Muscle of leg (tissue), 11 donors: Measurements from ENCODE around the gene WDR27. TPM values are rescaled to one million over a fixed set of nuclear protein-coding genes. Genes with fewer than 3 reads are reported as not detected.

Experiments
- DNase-seq: peaks from one replicate; pipeline ENCODE4 v3.0.0; 2013
- H3K27ac ChIP-seq: one replicate; pipeline ENCODE4 v1.5.1; 2013; ENCODE audit warnings: mild to moderate bottlenecking, low read length, control low read depth
- H3K27me3 ChIP-seq: one replicate; pipeline ENCODE4 v1.6.1; 2013; ENCODE audit warnings: low read length; ENCODE audit not compliant: control insufficient read depth, insufficient read depth
- H3K36me3 ChIP-seq: one replicate; pipeline ENCODE4 v1.6.1; 2013; ENCODE audit warnings: low read length; ENCODE audit not compliant: control insufficient read depth, insufficient read depth
- H3K4me1 ChIP-seq: one replicate; pipeline ENCODE4 v1.6.1; 2013; ENCODE audit warnings: low read length; ENCODE audit not compliant: control insufficient read depth, insufficient read depth
- H3K4me3 ChIP-seq: one replicate; pipeline ENCODE4 v1.5.1; 2013; ENCODE audit warnings: low read length, control low read depth
- H3K9me3 ChIP-seq: replicated peaks from 2 replicates; pipeline ENCODE4 v1.6.1; 2013; ENCODE audit warnings: low read depth, low read length; ENCODE audit not compliant: control insufficient read depth
- WGBS: methylation state at CpG from one replicate; pipeline ENCODE4 v1.1.5; 2013; ENCODE audit warnings: missing lambda C conversion rate; ENCODE audit not compliant: insufficient coverage; 5-methylcytosine and 5-hydroxymethylcytosine counted together
- polyA plus RNA-seq, 8 donors: library from polyadenylated mRNA; unstranded; fragments of 120-200 nt; gene quantifications; one replicate each; pipeline versions ENCODE4 v1.2.1 to v1.2.3, GENCODE V29; 2013; ENCODE audit warnings: inconsistent platforms in 1 of 8, low replicate concordance in 1 of 8; ENCODE audit not compliant: insufficient read length in 8 of 8, insufficient read depth in 1 of 8
- total RNA-seq: library from RNA; stranded (reverse); fragments of 120-200 nt; gene quantifications from one replicate; pipeline ENCODE4 v1.2.4, GENCODE V29; 2013

Gene WDR27
- total and polyA plus RNA-seq, 9 donors, result 21.5 to 49.4 (median 30.3) TPM

- WGBS, result 100% methylated on average over 3 of the region's 12 CpGs
These were observed 130.5 kb downstream of the WDR27 start for GRCh38 chr6:169571123-169571962.

GRCh38 chr6:169568314-169569087 is 133.3 kb downstream of the WDR27 start:
- no peaks in the 10 kb centered on the region for H3K4me1 ChIP-seq
- no peaks in the 10 kb centered on the region for H3K9me3 ChIP-seq
- WGBS, result 89% methylated on average over 4 of the region's 8 CpGs
- H3K36me3 ChIP-seq, result peaks cover 3% of the 10 kb centered on the region
- no peak overlapping the region for H3K27ac ChIP-seq
- no peaks in the 10 kb centered on the region for H3K27me3 ChIP-seq
- no peak overlapping the region for H3K4me3 ChIP-seq
- no peak for DNase-seq

More at GRCh38 chr6:169571123-169571962, 130.5 kb downstream of the WDR27 start:
- Histone ChIP-seq H3K27me3 (no peaks in the 10 kb centered on the region), H3K36me3 (peaks cover 5% of the 10 kb centered on the region), H3K27ac (no peak overlapping the region), H3K4me1 (no peaks in the 10 kb centered on the region), H3K4me3 (no peak overlapping the region), H3K9me3 (no peaks in the 10 kb centered on the region)
- no peak for DNase-seq

GRCh38 chr6:169567819-169568218 is 134.0 kb downstream of the WDR27 start:
- DNase-seq, result peak; percentile 39
- WGBS, result 71% methylated on average over 10 of the region's 11 CpGs
- H3K36me3 ChIP-seq, result peaks cover 3% of the 10 kb centered on the region
- no peaks in the 10 kb centered on the region for H3K4me1 ChIP-seq
- H3K27me3 ChIP-seq, result no peaks in the 10 kb centered on the region
- no peak overlapping the region for H3K4me3 ChIP-seq
- H3K9me3 ChIP-seq, result no peaks in the 10 kb centered on the region
- H3K27ac ChIP-seq, result no peak overlapping the region

GRCh38 chr6:169566961-169567750 is 134.7 kb downstream of the WDR27 start:
- H3K4me1 ChIP-seq, result no peaks in the 10 kb centered on the region
- H3K9me3 ChIP-seq, result no peaks in the 10 kb centered on the region
- WGBS, result 88% methylated on average over 18 of the region's 19 CpGs
- no peak overlapping the region for H3K27ac ChIP-seq
- peaks cover 3% of the 10 kb centered on the region for H3K36me3 ChIP-seq
- H3K4me3 ChIP-seq, result no peak overlapping the region
- no peak for DNase-seq
- H3K27me3 ChIP-seq, result no peaks in the 10 kb centered on the region

- Histone ChIP-seq H3K27ac (no peak overlapping the region), H3K4me3 (no peak overlapping the region), H3K9me3 (no peaks in the 10 kb centered on the region), H3K27me3 (no peaks in the 10 kb centered on the region), H3K4me1 (no peaks in the 10 kb centered on the region), H3K36me3 (peaks cover 3% of the 10 kb centered on the region)
- 75% methylated on average over 11 of the region's 11 CpGs for WGBS
- DNase-seq, result no peak
These were observed 135.5 kb downstream of the WDR27 start for GRCh38 chr6:169566319-169566718.

GRCh38 chr6:169564453-169565240 is 137.2 kb downstream of the WDR27 start:
- DNase-seq, result no peak
- no peaks in the 10 kb centered on the region for H3K27me3 ChIP-seq
- peaks cover under 1% of the 10 kb centered on the region for H3K36me3 ChIP-seq
- H3K4me1 ChIP-seq, result no peaks in the 10 kb centered on the region
- H3K27ac ChIP-seq, result no peak overlapping the region
- no peak overlapping the region for H3K4me3 ChIP-seq
- no peaks in the 10 kb centered on the region for H3K9me3 ChIP-seq
- 91% methylated on average over 26 of the region's 33 CpGs for WGBS

GRCh38 chr6:169561665-169562064 is 140.2 kb downstream of the WDR27 start:
- Histone ChIP-seq H3K9me3 (no peaks in the 10 kb centered on the region), H3K27ac (no peak overlapping the region), H3K27me3 (no peaks in the 10 kb centered on the region), H3K4me3 (no peak overlapping the region), H3K4me1 (no peaks in the 10 kb centered on the region), H3K36me3 (peaks cover 8% of the 10 kb centered on the region)
- DNase-seq, result no peak
- WGBS, result no CpG with 5 or more reads among the region's 1 CpG

GRCh38 chr6:169559592-169559991 is 142.2 kb downstream of the WDR27 start:
- H3K4me1 ChIP-seq, result no peaks in the 10 kb centered on the region
- H3K27me3 ChIP-seq, result no peaks in the 10 kb centered on the region
- peaks cover 11% of the 10 kb centered on the region for H3K36me3 ChIP-seq
- H3K9me3 ChIP-seq, result no peaks in the 10 kb centered on the region
- DNase-seq, result no peak
- no peak overlapping the region for H3K4me3 ChIP-seq
- H3K27ac ChIP-seq, result peak overlapping the region; percentile 42
- WGBS, result 91% methylated on average over 7 of the region's 10 CpGs

- H3K27ac ChIP-seq, result no peak overlapping the region
- 63% methylated on average over 5 of the region's 9 CpGs for WGBS
- no peaks in the 10 kb centered on the region for H3K4me1 ChIP-seq
- H3K9me3 ChIP-seq, result no peaks in the 10 kb centered on the region
- DNase-seq, result peak; percentile 78
- H3K4me3 ChIP-seq, result no peak overlapping the region
- H3K27me3 ChIP-seq, result no peaks in the 10 kb centered on the region
- H3K36me3 ChIP-seq, result peaks cover 11% of the 10 kb centered on the region
These were observed 142.9 kb downstream of the WDR27 start for GRCh38 chr6:169558774-169559441.
